HepG2 (cell line): ENCODE results near the gene PRH2. TPM values are rescaled to one million over a fixed set of nuclear protein-coding genes. Genes with fewer than 3 reads are reported as not detected.

Source experiments
- ATAC-seq: fragments of 200-7000 bp; cut with Tn5 transposase; 3 replicates; pipeline ENCODE4 v1.9.1; 2020; ENCODE audit warnings: mild to moderate bottlenecking, moderate library complexity
- BruUV-seq: library from RNA; stranded (reverse); fragments of 400-500 nt; replicated peaks from 2 replicates; lab custom pipeline; 2021; lab: Mats Ljungman, UMichigan
- CTCF ChIA-PET: fragments of 300-600 bp; formaldehyde crosslinking; extraction: SDS; loops from one replicate; lab custom pipeline; 2021; ENCODE audit warnings: low total read pairs, inconsistent platforms, low intra/inter-chr PET ratio; lab: Yijun Ruan, JAX
- POLR2A ChIA-PET: fragments of 350-600 bp; sonication (Branson Sonifier 250); formaldehyde crosslinking; loops from one replicate; lab custom pipeline; 2020; ENCODE audit warnings: antibody characterized with exemption, inconsistent platforms; lab: Yijun Ruan, JAX
- DNase-seq: peaks from one replicate; pipeline ENCODE4 v3.0.0-alpha.2; 2015; ENCODE audit warnings: low spot score
- FAIRE-seq: peaks from 3 replicates; lab custom pipeline; 2011; peaks lifted over from hg19 to GRCh38; lab: Jason Lieb, UNC
- H2AFZ ChIP-seq: one replicate; pipeline ENCODE4 v1.6.1; 2011; ENCODE audit warnings: low read length, inconsistent platforms
- H3K27ac ChIP-seq: fragments of 300-600 bp; 3 replicates; pipeline ENCODE4 v1.8.0; 2011; ENCODE audit warnings: mixed run types, mild to moderate bottlenecking, mixed read lengths, low read length, inconsistent platforms; ENCODE audit not compliant: insufficient read depth; ENCODE audit errors: extremely low read length
- H3K27me3 ChIP-seq, 2 experiments: fragments of 200-600 bp in 1 of 2; 2 replicates in 1 of 2; 3 replicates in 1 of 2; pipeline versions ENCODE4 v1.6.0 to v1.8.0; 2011; ENCODE audit warnings: low read length in 2 of 2, mild to moderate bottlenecking in 2 of 2, moderate library complexity in 2 of 2, inconsistent platforms in 1 of 2; ENCODE audit not compliant: insufficient read depth in 2 of 2, control insufficient read depth in 1 of 2
- H3K36me3 ChIP-seq, 2 experiments: fragments of 200-600 bp in 1 of 2; replicated peaks in 1 of 2; 2 replicates in 1 of 2; 3 replicates in 1 of 2; pipeline versions ENCODE4 v1.5.1 to v1.8.0; 2011; ENCODE audit warnings: low read length in 2 of 2, inconsistent platforms in 1 of 2; ENCODE audit not compliant: insufficient read depth in 2 of 2, control insufficient read depth in 1 of 2
- H3K4me1 ChIP-seq: 2 replicates; pipeline ENCODE4 v1.5.1; 2012; ENCODE audit warnings: low read length, inconsistent platforms; ENCODE audit not compliant: insufficient read depth
- H3K4me2 ChIP-seq: 2 replicates; pipeline ENCODE4 v1.6.0; 2011; ENCODE audit warnings: low read depth, low read length, inconsistent platforms
- H3K4me3 ChIP-seq, 3 experiments: fragments of 200-600 bp in 1 of 3; sonication (generic), shearing (Covaris generic) in 1 of 3; replicated peaks in 1 of 3; 2 replicates each; pipeline ENCODE4 v1.5.1; 2011 to 2016; ENCODE audit warnings: low read length in 3 of 3, inconsistent platforms in 2 of 3, low read depth in 2 of 3, mild to moderate bottlenecking in 2 of 3, control low read depth in 1 of 3, mixed read lengths in 1 of 3; ENCODE audit not compliant: insufficient read depth in 1 of 3
- H3K79me2 ChIP-seq: one replicate; pipeline ENCODE4 v1.6.1; 2011; ENCODE audit warnings: low read length, inconsistent platforms; ENCODE audit not compliant: insufficient read depth
- H3K9ac ChIP-seq: 2 replicates; pipeline ENCODE4 v1.6.0; 2011; ENCODE audit warnings: mild to moderate bottlenecking, low read depth, low read length, inconsistent platforms; ENCODE audit not compliant: insufficient read depth
- H3K9me3 ChIP-seq: 2 replicates; pipeline ENCODE4 v1.5.1; 2012; ENCODE audit warnings: mild to moderate bottlenecking, low read length
- H4K20me1 ChIP-seq: 2 replicates; pipeline ENCODE4 v1.6.0; 2011; ENCODE audit warnings: inconsistent platforms, mild to moderate bottlenecking, low read length, moderate library complexity; ENCODE audit not compliant: insufficient read depth
- ATM ChIP-seq: fragments of 450-650 bp; IDR thresholded peaks from 2 replicates; pipeline ENCODE4 v1.7.1; 2017; ENCODE audit warnings: mild to moderate bottlenecking, borderline replicate concordance
- MLX ChIP-seq: IDR thresholded peaks from 2 replicates; pipeline ENCODE4 v1.6.1; 2016
- USF2 ChIP-seq, 2 experiments: sonication (generic) in 1 of 2; formaldehyde crosslinking in 1 of 2; IDR thresholded peaks; 2 replicates each; pipeline versions ENCODE4 v1.5.1 to v1.6.1; 2011 to 2020; ENCODE audit warnings: borderline replicate concordance in 1 of 2, low read depth in 1 of 2, low read length in 1 of 2, mild to moderate bottlenecking in 1 of 2, missing genetic modification reagents in 1 of 2, moderate library complexity in 1 of 2
- ZBTB39 ChIP-seq: sonication (generic); formaldehyde crosslinking; IDR thresholded peaks from 2 replicates; pipeline ENCODE4 v1.5.0; 2020; ENCODE audit warnings: missing genetic modification reagents
- ZNF124 ChIP-seq: sonication (generic); formaldehyde crosslinking; IDR thresholded peaks from 2 replicates; pipeline ENCODE4 v1.4.0; 2020; ENCODE audit warnings: missing genetic modification reagents
- WGBS: methylation state at CpG from one replicate; pipeline ENCODE4 v1.1.6; 2017; ENCODE audit warnings: low lambda C conversion rate; 5-methylcytosine and 5-hydroxymethylcytosine counted together
- in situ Hi-C: cut with HindIII; loops from 2 replicates; pipeline ENCODE4 v1.10.0; 2017; ENCODE audit warnings: low pct_unique_long_range_greater_than_20kb; ENCODE audit not compliant: extremely low pct_ligation_motif_present
- intact Hi-C: fragments of 100-400 bp; cut with micrococcal nuclease; formaldehyde crosslinking; loops from one replicate; pipeline ENCODE4 v1.10.0; 2022; ENCODE audit not compliant: unreplicated experiment
- polyA plus RNA-seq, 8 experiments: library from polyadenylated mRNA; depleted of rRNA in 3 of 8; stranded (reverse) in 7 of 8; unstranded in 1 of 8; fragments of >200 nt; fragmentation: Illumina TruSeq in 4 of 8; extraction: Trizol in 4 of 8; gene quantifications; 2 replicates each; pipeline versions ENCODE4 v1.2.1 to v1.2.3, GENCODE V29; 2011 to 2016; ENCODE audit warnings: low read depth in 4 of 8, missing spikeins in 1 of 8, mixed read lengths in 1 of 8; ENCODE audit not compliant: insufficient read depth in 1 of 8
- total RNA-seq, 5 experiments: library from RNA; depleted of rRNA; stranded (reverse); fragments of >200 nt; fragmentation: Illumina TruSeq; extraction: Trizol; gene quantifications; 2 replicates each; pipeline ENCODE4 v1.2.3, GENCODE V29; 2016; ENCODE audit warnings: low read depth in 1 of 5

The PRH2 gene
- total and polyA plus RNA-seq, 2 of the 13 experiments (the other 11 are each of a cell fraction or from before 2014, with no cell fraction given), result 0.24 to 0.48 TPM

GRCh38 chr12:10943167-10943566 is 14.1 kb downstream of the PRH2 start (continued):
- TF ChIP-seq USF2 (IDR thresholded peaks at IDR 0.05; ENCODE audit: low read depth, low read length) (no peak), USF2 (CRISPR knock-in tag; IDR thresholded peaks at IDR 0.05; ENCODE audit: borderline replicate concordance) (no peak), ZNF124 (no peak)

- TF ChIP-seq ATM, result no peak
- no peaks in the 10 kb centered on the region for H3K4me1 ChIP-seq
- H3K9me3 ChIP-seq, result peaks cover 2% of the 10 kb centered on the region; the same call in 1 of the 2 replicates
- H4K20me1 ChIP-seq, result no peaks in the 10 kb centered on the region
- no peak overlapping the region for H2AFZ ChIP-seq
- BruUV-seq, result no TSS peak
- ChIA-PET POLR2A (no interaction called here), CTCF (no interaction called here)
- DNase-seq (no peak), ATAC-seq (no peak), FAIRE-seq (no peak)
- H3K4me3 ChIP-seq, result no peak overlapping the region
- intact Hi-C loops, result no loop called here
- H3K27ac ChIP-seq, result no peak overlapping the region
- no peak overlapping the region for H3K9ac ChIP-seq
- peaks cover 0 to 3% of the 10 kb centered on the region in 2 experiments; a peak in 1 of 5 replicates for H3K36me3 ChIP-seq
- 75% methylated on average over 3 of the region's 4 CpGs for WGBS
- no peaks in the 10 kb centered on the region for H3K27me3 ChIP-seq
- no peak overlapping the region for H3K4me2 ChIP-seq
- H3K79me2 ChIP-seq, result peaks cover 6% of the 10 kb centered on the region
- in situ Hi-C loops, result no loop called here
These were observed 23.6 kb downstream of the PRH2 start for GRCh38 chr12:10952645-10953044.

- BruUV-seq, result no TSS peak
- in situ Hi-C loops, result no loop called here
- ChIA-PET POLR2A (no interaction called here), CTCF (no interaction called here)
- no peak for FAIRE-seq
- no peak overlapping the region for H2AFZ ChIP-seq
- H3K36me3 ChIP-seq, result no peaks in the 10 kb centered on the region
- TF ChIP-seq MLX (CRISPR knock-in tag), result no peak
- TF ChIP-seq ZBTB39, result no peak
- DNase-seq, result no peak
- H3K27ac ChIP-seq, result no peak overlapping the region
- intact Hi-C loops, result no loop called here
- no peaks in the 10 kb centered on the region for H3K4me1 ChIP-seq
- H3K9me3 ChIP-seq, result no peaks in the 10 kb centered on the region
- no peaks in the 10 kb centered on the region for H4K20me1 ChIP-seq
- no peaks in the 10 kb centered on the region for H3K27me3 ChIP-seq
- H3K9ac ChIP-seq, result no peak overlapping the region
- H3K4me3 ChIP-seq, result no peak overlapping the region
- no peak overlapping the region for H3K4me2 ChIP-seq
- no peak for ATAC-seq
- peaks cover 6% of the 10 kb centered on the region for H3K79me2 ChIP-seq
These were observed 27.0 kb downstream of the PRH2 start for GRCh38 chr12:10956085-10956484.
